ENCODE results near the gene ASB3.
"Not testable (repeated sequence)": the region's sequence is repeated elsewhere in the genome, so short reads cannot be mapped to it uniquely, and the experiment has no call there.

ASB3 gene

GRCh38 chr2:53737091-53737490 is 49.7 kb downstream of the ASB3 start:
- DNase-seq (ENCODE audit: low spot score): no peak

GRCh38 chr2:53729143-53729762 is 57.5 kb downstream of the ASB3 start:
- no peak for DNase-seq (ENCODE audit: low spot score)

GRCh38 chr2:53727921-53728320 is 58.8 kb downstream of the ASB3 start:
- DNase-seq (ENCODE audit: low spot score): no peak

- no peak for DNase-seq (ENCODE audit: low spot score)
Measured at GRCh38 chr2:53725662-53726061, 61.1 kb downstream of the ASB3 start.

- DNase-seq (ENCODE audit: low spot score): no peak
Measured at GRCh38 chr2:53724536-53724935, 62.2 kb downstream of the ASB3 start.

GRCh38 chr2:53720944-53721343 is 65.8 kb downstream of the ASB3 start:
- DNase-seq (ENCODE audit: low spot score): not testable (repeated sequence)

- DNase-seq (ENCODE audit: low spot score): no peak
Measured at GRCh38 chr2:53715568-53715967, 71.2 kb downstream of the ASB3 start.

GRCh38 chr2:53711271-53711780 is 75.4 kb downstream of the ASB3 start:
- DNase-seq (ENCODE audit: low spot score): no peak

- DNase-seq (ENCODE audit: low spot score): no peak
Measured at GRCh38 chr2:53708988-53709387, 77.8 kb downstream of the ASB3 start.

GRCh38 chr2:53701221-53701620 is 85.5 kb downstream of the ASB3 start:
- DNase-seq (ENCODE audit: low spot score): no peak

- no peak for DNase-seq (ENCODE audit: low spot score)
Measured at GRCh38 chr2:53697686-53698085, 89.1 kb downstream of the ASB3 start.

GRCh38 chr2:53697092-53697491 is 89.7 kb downstream of the ASB3 start:
- DNase-seq (ENCODE audit: low spot score): no peak

GRCh38 chr2:53695575-53695974 is 91.2 kb downstream of the ASB3 start:
- DNase-seq (ENCODE audit: low spot score): no peak

GRCh38 chr2:53694096-53694771 is 92.5 kb downstream of the ASB3 start:
- no peak for DNase-seq (ENCODE audit: low spot score)

GRCh38 chr2:53690876-53691275 is 95.9 kb downstream of the ASB3 start:
- DNase-seq (ENCODE audit: low spot score): no peak

- no peak for DNase-seq (ENCODE audit: low spot score)
Measured at GRCh38 chr2:53672881-53673522, 113.8 kb downstream of the ASB3 start.

GRCh38 chr2:53670331-53670730 is 116.4 kb downstream of the ASB3 start:
- no peak for DNase-seq (ENCODE audit: low spot score)

GRCh38 chr2:53668624-53669026 is 118.1 kb downstream of the ASB3 start:
- no peak for DNase-seq (ENCODE audit: low spot score)

- DNase-seq (ENCODE audit: low spot score): not testable (repeated sequence)
Measured at GRCh38 chr2:53667130-53667529, 119.6 kb downstream of the ASB3 start.

- DNase-seq (ENCODE audit: low spot score): no peak
Measured at GRCh38 chr2:53660886-53661285, 125.9 kb downstream of the ASB3 start.

- not testable (repeated sequence) for DNase-seq (ENCODE audit: low spot score)
Measured at GRCh38 chr2:53658474-53658873, 128.3 kb downstream of the ASB3 start.

- DNase-seq (ENCODE audit: low spot score): no peak
Measured at GRCh38 chr2:53655256-53655655, 131.5 kb downstream of the ASB3 start.

- DNase-seq (ENCODE audit: low spot score): no peak
Measured at GRCh38 chr2:53654396-53654795, 132.4 kb downstream of the ASB3 start.

Measured in iPS-NIHi11 (cell line).